ENCODE results near the gene CEP72. TPM values are rescaled to one million over a fixed set of nuclear protein-coding genes. Genes with fewer than 3 reads are reported as not detected.
"Not testable (repeated sequence)": the region's sequence is repeated elsewhere in the genome, so short reads cannot be mapped to it uniquely, and the experiment has no call there.

CEP72 gene
- total and polyA plus RNA-seq, 2 donors (not counting 1 experiment from before 2014, with no cell fraction given), result 7.7 to 32.9 TPM

DNA sequence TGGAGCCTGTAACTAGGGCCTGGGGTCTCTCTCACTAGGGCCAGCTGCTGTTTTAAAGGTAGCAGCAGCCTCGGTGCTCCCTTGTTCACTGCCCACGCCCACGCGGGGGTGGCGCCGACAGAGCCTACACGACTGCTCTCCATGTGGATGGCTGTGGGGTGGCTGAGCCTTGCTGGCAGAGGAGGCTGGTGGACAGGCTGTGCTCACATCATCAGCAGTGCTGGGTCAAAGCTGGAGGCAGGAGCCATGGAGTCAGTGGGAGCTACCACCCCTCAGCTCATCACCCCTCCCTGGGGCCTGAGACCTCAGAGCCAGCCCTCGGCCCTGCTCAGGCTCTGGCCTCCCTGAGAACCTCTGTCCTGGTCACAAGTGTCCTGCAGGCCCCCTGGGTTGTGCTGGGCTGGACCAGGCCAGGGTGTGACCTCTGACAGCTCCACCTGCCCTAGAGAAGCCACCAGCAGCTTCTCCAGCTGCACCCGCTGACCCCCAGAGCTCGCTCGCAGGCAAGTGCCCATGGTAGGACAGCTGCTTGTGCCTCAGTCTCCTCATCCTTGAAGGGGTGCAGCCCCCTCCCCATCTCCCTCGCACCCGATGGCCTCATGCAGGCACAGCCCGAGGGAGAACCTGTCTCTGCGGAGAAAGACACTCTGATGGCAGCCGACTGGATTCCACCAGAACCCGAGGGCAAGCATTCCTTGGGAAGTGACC is 70.7 kb downstream of the CEP72 start:
- intact Hi-C loops (cut with micrococcal nuclease), result not testable (repeated sequence)

DNA sequence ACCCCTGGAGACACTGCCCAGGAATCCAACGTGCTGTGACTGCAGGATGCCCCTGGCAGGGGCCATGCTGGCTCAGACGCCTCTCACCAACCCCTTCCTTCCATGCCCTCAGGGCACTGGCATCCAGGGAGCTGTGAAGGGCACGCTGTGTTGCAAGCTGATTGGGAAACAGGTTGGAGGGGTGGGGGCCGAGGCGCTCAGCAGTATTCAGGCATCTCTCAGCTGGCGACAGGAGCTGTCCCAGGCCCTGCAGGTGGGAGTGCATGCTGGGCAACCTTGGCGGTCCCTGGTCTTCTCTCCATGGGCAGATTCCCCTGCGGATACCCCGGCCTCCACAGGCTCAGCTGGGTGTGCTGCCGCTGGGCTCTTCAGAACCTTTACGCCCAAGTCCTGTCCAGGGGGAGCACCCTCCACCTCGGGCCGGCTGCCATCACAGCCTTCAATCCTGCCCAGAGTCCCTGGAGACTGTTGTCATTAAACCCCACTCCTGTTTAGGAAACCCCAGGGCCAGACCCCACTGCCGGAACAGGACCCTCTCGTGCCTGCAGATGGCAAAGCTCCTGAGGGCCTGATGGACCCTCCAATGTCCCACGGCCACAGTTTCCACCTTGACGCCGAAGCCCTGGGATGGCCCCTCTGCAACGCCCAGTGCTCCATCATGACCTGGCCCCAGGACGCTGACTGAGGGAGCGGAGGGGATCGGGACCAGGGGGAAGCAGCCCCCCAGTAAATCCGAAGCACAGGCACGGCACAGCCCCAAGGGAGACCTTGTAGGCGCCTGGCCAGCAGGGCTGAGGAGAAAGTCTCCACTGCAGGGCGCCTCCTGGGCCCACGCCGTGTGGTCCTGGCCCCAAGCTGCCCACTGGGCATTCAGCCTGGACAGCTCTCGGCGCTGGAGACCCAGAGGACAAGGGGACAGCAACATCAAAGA is 71.7 kb downstream of the CEP72 start:
- Histone ChIP-seq H3K27me3 (replicated peaks in 1 of 4; ENCODE audit: control extremely low read depth in 1 of 4, control insufficient read depth in 3 of 4, insufficient read depth in 4 of 4, low read length in 3 of 4) (peaks cover 0 to 12% (median 2%) of the 10 kb centered on the region in 4 experiments), H3K4me1 (ENCODE audit: control insufficient read depth in 2 of 2, insufficient read depth in 2 of 2, low read length in 2 of 2) (no peaks in the 10 kb centered on the region), H3K36me3 (replicated peaks in 1 of 2; ENCODE audit: control extremely low read depth in 1 of 2, control insufficient read depth in 1 of 2, extremely low read depth in 1 of 2, insufficient read depth in 2 of 2, low read length in 1 of 2) (no peaks in the 10 kb centered on the region), H3K9ac (ENCODE audit: low read length) (no peak overlapping the region), H2AFZ (ENCODE audit: insufficient read depth, low read depth, low read length, poor library complexity, severe bottlenecking) (no peak overlapping the region), H3K27ac (ENCODE audit: low read length in 2 of 2) (no peak overlapping the region), H4K20me1 (ENCODE audit: control insufficient read depth, insufficient read depth, low read length, poor library complexity, severe bottlenecking) (no peaks in the 10 kb centered on the region), H3K4me3 (ENCODE audit: control extremely low read depth in 1 of 5, extremely low read depth in 1 of 5, insufficient read depth in 1 of 5, low read depth in 2 of 5, low read length in 4 of 5) (no peak overlapping the region), H3K4me2 (replicated peaks; ENCODE audit: low read depth, low read length, poor library complexity, severe bottlenecking) (no peak overlapping the region), H3K9me3 (ENCODE audit: control extremely low read depth in 1 of 3, control insufficient read depth in 2 of 3, insufficient read depth in 1 of 3, low read length in 2 of 3) (no peaks in the 10 kb centered on the region), H3K79me2 (ENCODE audit: control insufficient read depth, insufficient read depth, low read length) (no peaks in the 10 kb centered on the region)
- no peak for ATAC-seq (ENCODE audit: low read depth)
- DNase-seq, result no peak
- Mint-ChIP-seq H3K4me3 (no peak overlapping the region), H3K9me3 (ENCODE audit: insufficient read depth) (no peaks in the 10 kb centered on the region), H3K27ac (no peak overlapping the region), H3K27me3 (peaks cover 4% of the 10 kb centered on the region), H3K4me1 (no peaks in the 10 kb centered on the region)
- intact Hi-C loops (cut with micrococcal nuclease), result no loop called here
- ChIA-PET CTCF (no interaction called here), POLR2A (no interaction called here)
- 86% methylated on average over 30 of the region's 30 CpGs for WGBS (ENCODE audit: insufficient coverage)
- TF ChIP-seq EZH2 (IDR thresholded peaks at IDR 0.05; ENCODE audit: borderline replicate concordance, insufficient read depth, low read depth, low read length, poor library complexity, severe bottlenecking), result no peak
- TF ChIP-seq, protein P1, sequence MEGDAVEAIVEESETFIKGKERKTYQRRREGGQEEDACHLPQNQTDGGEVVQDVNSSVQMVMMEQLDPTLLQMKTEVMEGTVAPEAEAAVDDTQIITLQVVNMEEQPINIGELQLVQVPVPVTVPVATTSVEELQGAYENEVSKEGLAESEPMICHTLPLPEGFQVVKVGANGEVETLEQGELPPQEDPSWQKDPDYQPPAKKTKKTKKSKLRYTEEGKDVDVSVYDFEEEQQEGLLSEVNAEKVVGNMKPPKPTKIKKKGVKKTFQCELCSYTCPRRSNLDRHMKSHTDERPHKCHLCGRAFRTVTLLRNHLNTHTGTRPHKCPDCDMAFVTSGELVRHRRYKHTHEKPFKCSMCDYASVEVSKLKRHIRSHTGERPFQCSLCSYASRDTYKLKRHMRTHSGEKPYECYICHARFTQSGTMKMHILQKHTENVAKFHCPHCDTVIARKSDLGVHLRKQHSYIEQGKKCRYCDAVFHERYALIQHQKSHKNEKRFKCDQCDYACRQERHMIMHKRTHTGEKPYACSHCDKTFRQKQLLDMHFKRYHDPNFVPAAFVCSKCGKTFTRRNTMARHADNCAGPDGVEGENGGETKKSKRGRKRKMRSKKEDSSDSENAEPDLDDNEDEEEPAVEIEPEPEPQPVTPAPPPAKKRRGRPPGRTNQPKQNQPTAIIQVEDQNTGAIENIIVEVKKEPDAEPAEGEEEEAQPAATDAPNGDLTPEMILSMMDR (IDR thresholded peaks at IDR 0.05), result no peak

More for the DNA sequence above, 70.7 kb downstream of the CEP72 start:
- H3K4me1 ChIP-seq (ENCODE audit: control insufficient read depth in 2 of 2, insufficient read depth in 2 of 2, low read length in 2 of 2); H3K79me2 ChIP-seq (ENCODE audit: control insufficient read depth, insufficient read depth, low read length); H3K27me3 Mint-ChIP-seq; DNase-seq; H3K4me2 ChIP-seq (replicated peaks; ENCODE audit: low read depth, low read length, poor library complexity, severe bottlenecking); H3K4me1 Mint-ChIP-seq; H4K20me1 ChIP-seq (ENCODE audit: control insufficient read depth, insufficient read depth, low read length, poor library complexity, severe bottlenecking); H3K9ac ChIP-seq (ENCODE audit: low read length); POLR2A ChIA-PET; H3K9me3 Mint-ChIP-seq (ENCODE audit: insufficient read depth); H3K27ac ChIP-seq (ENCODE audit: low read length in 2 of 2); CTCF ChIA-PET; ATAC-seq (ENCODE audit: low read depth); H3K9me3 ChIP-seq (ENCODE audit: control extremely low read depth in 1 of 3, control insufficient read depth in 2 of 3, insufficient read depth in 1 of 3, low read length in 2 of 3); H3K36me3 ChIP-seq (replicated peaks in 1 of 2; ENCODE audit: control extremely low read depth in 1 of 2, control insufficient read depth in 1 of 2, extremely low read depth in 1 of 2, insufficient read depth in 2 of 2, low read length in 1 of 2); H2AFZ ChIP-seq (ENCODE audit: insufficient read depth, low read depth, low read length, poor library complexity, severe bottlenecking); H3K27ac Mint-ChIP-seq; H3K4me3 ChIP-seq (ENCODE audit: control extremely low read depth in 1 of 5, extremely low read depth in 1 of 5, insufficient read depth in 1 of 5, low read depth in 2 of 5, low read length in 4 of 5); H3K4me3 Mint-ChIP-seq: not testable (repeated sequence)
- WGBS (ENCODE audit: insufficient coverage), result 85% methylated on average over 10 of the region's 17 CpGs
- peaks cover 0 to 12% (median 2%) of the 10 kb centered on the region in 4 experiments for H3K27me3 ChIP-seq (replicated peaks in 1 of 4; ENCODE audit: control extremely low read depth in 1 of 4, control insufficient read depth in 3 of 4, insufficient read depth in 4 of 4, low read length in 3 of 4)

All from B cell (primary cell).